ENCODE data around the gene CRTC3.

Gene CRTC3, protein sequence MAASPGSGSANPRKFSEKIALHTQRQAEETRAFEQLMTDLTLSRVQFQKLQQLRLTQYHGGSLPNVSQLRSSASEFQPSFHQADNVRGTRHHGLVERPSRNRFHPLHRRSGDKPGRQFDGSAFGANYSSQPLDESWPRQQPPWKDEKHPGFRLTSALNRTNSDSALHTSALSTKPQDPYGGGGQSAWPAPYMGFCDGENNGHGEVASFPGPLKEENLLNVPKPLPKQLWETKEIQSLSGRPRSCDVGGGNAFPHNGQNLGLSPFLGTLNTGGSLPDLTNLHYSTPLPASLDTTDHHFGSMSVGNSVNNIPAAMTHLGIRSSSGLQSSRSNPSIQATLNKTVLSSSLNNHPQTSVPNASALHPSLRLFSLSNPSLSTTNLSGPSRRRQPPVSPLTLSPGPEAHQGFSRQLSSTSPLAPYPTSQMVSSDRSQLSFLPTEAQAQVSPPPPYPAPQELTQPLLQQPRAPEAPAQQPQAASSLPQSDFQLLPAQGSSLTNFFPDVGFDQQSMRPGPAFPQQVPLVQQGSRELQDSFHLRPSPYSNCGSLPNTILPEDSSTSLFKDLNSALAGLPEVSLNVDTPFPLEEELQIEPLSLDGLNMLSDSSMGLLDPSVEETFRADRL

GRCh38 chr15:90529371-90530249 lies at the start of gene CRTC3:
TSS of gene CRTC3 (plus strand) at chr15:90529923. CDS start at chr15:90530072, 149 bp downstream.
- H3K36me3 ChIP-seq (ENCODE audit: control insufficient read depth, insufficient read depth, low read length): no peaks in the 10 kb centered on the region
- peak within 1 kb of the TSS; percentile 64 for H3K4me3 ChIP-seq (ENCODE audit: low read depth, low read length)
- H3K27me3 ChIP-seq (ENCODE audit: control insufficient read depth, insufficient read depth, low read length): peaks cover 44% of the 10 kb centered on the region
- no peaks in the 10 kb centered on the region for H3K9me3 ChIP-seq (ENCODE audit: control insufficient read depth, insufficient read depth, low read length)
- no peaks in the 10 kb centered on the region for H3K4me1 ChIP-seq (ENCODE audit: control insufficient read depth, insufficient read depth, low read length)
- no peak within 1 kb of the TSS for H3K9ac ChIP-seq (ENCODE audit: low read depth, low read length)

GRCh38 chr15:90481023-90481422 lies 48.7 kb upstream of the CRTC3 start:
- Histone ChIP-seq H3K4me3 (ENCODE audit: low read depth, low read length) (no peak overlapping the region), H3K9ac (ENCODE audit: low read depth, low read length) (no peak overlapping the region), H3K4me1 (ENCODE audit: control insufficient read depth, insufficient read depth, low read length) (no peaks in the 10 kb centered on the region), H3K36me3 (ENCODE audit: control insufficient read depth, insufficient read depth, low read length) (peaks cover 24% of the 10 kb centered on the region), H3K9me3 (ENCODE audit: control insufficient read depth, insufficient read depth, low read length) (no peaks in the 10 kb centered on the region), H3K27me3 (ENCODE audit: control insufficient read depth, insufficient read depth, low read length) (no peaks in the 10 kb centered on the region)

- Histone ChIP-seq H3K9me3 (ENCODE audit: control insufficient read depth, insufficient read depth, low read length) (no peaks in the 10 kb centered on the region), H3K4me3 (ENCODE audit: low read depth, low read length) (no peak overlapping the region), H3K36me3 (ENCODE audit: control insufficient read depth, insufficient read depth, low read length) (peaks cover 22% of the 10 kb centered on the region), H3K4me1 (ENCODE audit: control insufficient read depth, insufficient read depth, low read length) (no peaks in the 10 kb centered on the region), H3K27me3 (ENCODE audit: control insufficient read depth, insufficient read depth, low read length) (no peaks in the 10 kb centered on the region), H3K9ac (ENCODE audit: low read depth, low read length) (no peak overlapping the region)
These were observed 47.4 kb upstream of the CRTC3 start for GRCh38 chr15:90482124-90483011.

DNA sequence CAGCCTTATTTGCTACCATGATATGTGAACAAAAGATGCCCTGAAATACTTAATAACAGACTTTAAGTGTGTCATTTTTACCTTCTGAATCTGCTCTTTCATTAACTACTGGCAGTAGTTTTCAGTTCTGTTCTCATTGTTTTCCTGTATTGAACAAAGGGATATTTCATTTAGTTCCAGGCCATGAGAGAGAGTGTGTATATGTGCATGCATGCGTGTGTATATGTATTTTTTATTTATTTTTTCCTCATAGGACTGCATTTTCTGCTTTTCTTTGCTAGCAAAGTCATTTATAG lies 46.8 kb upstream of the CRTC3 start:
- Histone ChIP-seq H3K36me3 (ENCODE audit: control insufficient read depth, insufficient read depth, low read length) (peaks cover 22% of the 10 kb centered on the region), H3K9me3 (ENCODE audit: control insufficient read depth, insufficient read depth, low read length) (no peaks in the 10 kb centered on the region), H3K9ac (ENCODE audit: low read depth, low read length) (no peak overlapping the region), H3K4me1 (ENCODE audit: control insufficient read depth, insufficient read depth, low read length) (no peaks in the 10 kb centered on the region), H3K4me3 (ENCODE audit: low read depth, low read length) (no peak overlapping the region), H3K27me3 (ENCODE audit: control insufficient read depth, insufficient read depth, low read length) (no peaks in the 10 kb centered on the region)

GRCh38 chr15:90483637-90484036 lies 46.1 kb upstream of the CRTC3 start:
- H3K36me3 ChIP-seq (ENCODE audit: control insufficient read depth, insufficient read depth, low read length): peaks cover 20% of the 10 kb centered on the region
- H3K27me3 ChIP-seq (ENCODE audit: control insufficient read depth, insufficient read depth, low read length): no peaks in the 10 kb centered on the region
- H3K4me1 ChIP-seq (ENCODE audit: control insufficient read depth, insufficient read depth, low read length): no peaks in the 10 kb centered on the region
- H3K9ac ChIP-seq (ENCODE audit: low read depth, low read length): no peak overlapping the region
- H3K4me3 ChIP-seq (ENCODE audit: low read depth, low read length): no peak overlapping the region
- no peaks in the 10 kb centered on the region for H3K9me3 ChIP-seq (ENCODE audit: control insufficient read depth, insufficient read depth, low read length)

DNA sequence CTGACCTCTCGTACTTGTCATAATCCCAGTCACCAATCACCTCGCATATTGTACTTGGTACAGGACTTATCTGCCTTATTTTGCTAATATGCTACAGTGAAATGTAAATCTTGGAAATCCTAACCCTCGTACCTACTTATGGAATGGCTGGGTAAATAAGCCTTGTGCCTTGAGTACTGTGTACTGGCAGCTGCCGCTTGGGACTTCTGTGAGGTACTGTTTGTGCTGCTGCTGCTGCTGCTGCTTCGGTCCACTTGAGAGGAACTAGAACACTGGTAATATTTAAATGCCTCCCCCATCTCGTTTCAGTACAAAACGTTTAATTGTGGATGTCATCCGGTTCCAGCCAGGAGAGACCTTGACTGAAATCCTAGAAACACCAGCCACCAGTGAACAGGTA lies 42.5 kb upstream of the CRTC3 start:
- H3K4me1 ChIP-seq (ENCODE audit: control insufficient read depth, insufficient read depth, low read length): no peaks in the 10 kb centered on the region
- no peaks in the 10 kb centered on the region for H3K9me3 ChIP-seq (ENCODE audit: control insufficient read depth, insufficient read depth, low read length)
- H3K36me3 ChIP-seq (ENCODE audit: control insufficient read depth, insufficient read depth, low read length): peaks cover 24% of the 10 kb centered on the region
- H3K4me3 ChIP-seq (ENCODE audit: low read depth, low read length): no peak overlapping the region
- H3K27me3 ChIP-seq (ENCODE audit: control insufficient read depth, insufficient read depth, low read length): no peaks in the 10 kb centered on the region
- H3K9ac ChIP-seq (ENCODE audit: low read depth, low read length): no peak overlapping the region

GRCh38 chr15:90489514-90489913 lies 40.2 kb upstream of the CRTC3 start:
- Histone ChIP-seq H3K4me3 (ENCODE audit: low read depth, low read length) (no peak overlapping the region), H3K9ac (ENCODE audit: low read depth, low read length) (no peak overlapping the region), H3K36me3 (ENCODE audit: control insufficient read depth, insufficient read depth, low read length) (peaks cover 17% of the 10 kb centered on the region), H3K4me1 (ENCODE audit: control insufficient read depth, insufficient read depth, low read length) (no peaks in the 10 kb centered on the region), H3K9me3 (ENCODE audit: control insufficient read depth, insufficient read depth, low read length) (no peaks in the 10 kb centered on the region), H3K27me3 (ENCODE audit: control insufficient read depth, insufficient read depth, low read length) (no peaks in the 10 kb centered on the region)

DNA sequence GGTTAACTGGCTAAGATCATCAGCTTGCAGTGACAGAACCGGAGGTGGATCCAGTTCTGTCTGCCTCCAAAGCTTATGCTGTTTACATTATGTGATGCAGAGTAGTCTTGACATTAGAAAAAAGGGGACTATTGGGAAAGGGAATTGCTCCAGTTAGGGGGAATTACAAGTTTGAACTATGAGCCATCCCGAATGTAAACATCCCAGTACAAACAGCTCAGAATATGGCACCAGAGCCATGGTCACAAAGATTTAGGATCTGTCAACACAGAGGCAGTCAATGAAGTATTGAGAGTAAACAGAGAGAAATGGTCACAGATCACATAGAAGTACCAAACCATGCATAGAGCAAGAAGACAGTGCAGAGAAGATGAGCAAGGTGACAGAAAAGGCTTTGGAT lies 39.8 kb upstream of the CRTC3 start:
- Histone ChIP-seq H3K4me1 (ENCODE audit: control insufficient read depth, insufficient read depth, low read length) (no peaks in the 10 kb centered on the region), H3K27me3 (ENCODE audit: control insufficient read depth, insufficient read depth, low read length) (no peaks in the 10 kb centered on the region), H3K9ac (ENCODE audit: low read depth, low read length) (no peak overlapping the region), H3K9me3 (ENCODE audit: control insufficient read depth, insufficient read depth, low read length) (no peaks in the 10 kb centered on the region), H3K36me3 (ENCODE audit: control insufficient read depth, insufficient read depth, low read length) (peaks cover 17% of the 10 kb centered on the region), H3K4me3 (ENCODE audit: low read depth, low read length) (no peak overlapping the region)

GRCh38 chr15:90493647-90494046 lies 36.1 kb upstream of the CRTC3 start:
- H3K36me3 ChIP-seq (ENCODE audit: control insufficient read depth, insufficient read depth, low read length): peaks cover 15% of the 10 kb centered on the region
- no peaks in the 10 kb centered on the region for H3K9me3 ChIP-seq (ENCODE audit: control insufficient read depth, insufficient read depth, low read length)
- H3K9ac ChIP-seq (ENCODE audit: low read depth, low read length): no peak overlapping the region
- no peaks in the 10 kb centered on the region for H3K4me1 ChIP-seq (ENCODE audit: control insufficient read depth, insufficient read depth, low read length)
- no peaks in the 10 kb centered on the region for H3K27me3 ChIP-seq (ENCODE audit: control insufficient read depth, insufficient read depth, low read length)
- H3K4me3 ChIP-seq (ENCODE audit: low read depth, low read length): no peak overlapping the region

DNA sequence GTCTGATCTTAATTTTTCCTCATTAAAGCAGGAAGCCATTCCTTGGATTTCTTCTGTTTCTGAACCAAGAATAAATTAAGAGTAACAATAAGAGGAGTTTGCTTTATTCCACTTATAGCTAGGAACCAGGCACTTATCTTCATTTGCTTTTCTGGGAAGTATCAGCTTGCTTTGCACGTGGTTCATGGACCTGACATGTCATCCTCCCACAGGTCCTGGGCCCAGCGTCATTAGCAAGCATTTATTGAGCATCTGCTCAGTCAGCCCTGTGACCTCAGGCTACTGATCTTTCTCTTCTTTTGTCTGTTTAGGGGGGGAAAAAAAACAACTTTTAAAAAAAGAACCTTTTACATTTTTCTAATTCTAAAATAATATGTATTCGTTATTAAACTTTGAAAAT lies 34.7 kb upstream of the CRTC3 start:
- H3K4me1 ChIP-seq (ENCODE audit: control insufficient read depth, insufficient read depth, low read length): no peaks in the 10 kb centered on the region
- no peaks in the 10 kb centered on the region for H3K27me3 ChIP-seq (ENCODE audit: control insufficient read depth, insufficient read depth, low read length)
- H3K9ac ChIP-seq (ENCODE audit: low read depth, low read length): no peak overlapping the region
- H3K4me3 ChIP-seq (ENCODE audit: low read depth, low read length): no peak overlapping the region
- H3K36me3 ChIP-seq (ENCODE audit: control insufficient read depth, insufficient read depth, low read length): peaks cover 19% of the 10 kb centered on the region
- H3K9me3 ChIP-seq (ENCODE audit: control insufficient read depth, insufficient read depth, low read length): no peaks in the 10 kb centered on the region

GRCh38 chr15:90496791-90497190 lies 32.9 kb upstream of the CRTC3 start:
- Histone ChIP-seq H3K4me3 (ENCODE audit: low read depth, low read length) (no peak overlapping the region), H3K9me3 (ENCODE audit: control insufficient read depth, insufficient read depth, low read length) (no peaks in the 10 kb centered on the region), H3K4me1 (ENCODE audit: control insufficient read depth, insufficient read depth, low read length) (no peaks in the 10 kb centered on the region), H3K36me3 (ENCODE audit: control insufficient read depth, insufficient read depth, low read length) (peaks cover 12% of the 10 kb centered on the region), H3K9ac (ENCODE audit: low read depth, low read length) (no peak overlapping the region), H3K27me3 (ENCODE audit: control insufficient read depth, insufficient read depth, low read length) (no peaks in the 10 kb centered on the region)
